ENCODE data around the gene HCRTR1. TPM values are rescaled to one million over a fixed set of nuclear protein-coding genes. Genes with fewer than 3 reads are reported as not detected.

HCRTR1 gene
- total RNA-seq, 2 donors from 2014 or later: not detected

DNA sequence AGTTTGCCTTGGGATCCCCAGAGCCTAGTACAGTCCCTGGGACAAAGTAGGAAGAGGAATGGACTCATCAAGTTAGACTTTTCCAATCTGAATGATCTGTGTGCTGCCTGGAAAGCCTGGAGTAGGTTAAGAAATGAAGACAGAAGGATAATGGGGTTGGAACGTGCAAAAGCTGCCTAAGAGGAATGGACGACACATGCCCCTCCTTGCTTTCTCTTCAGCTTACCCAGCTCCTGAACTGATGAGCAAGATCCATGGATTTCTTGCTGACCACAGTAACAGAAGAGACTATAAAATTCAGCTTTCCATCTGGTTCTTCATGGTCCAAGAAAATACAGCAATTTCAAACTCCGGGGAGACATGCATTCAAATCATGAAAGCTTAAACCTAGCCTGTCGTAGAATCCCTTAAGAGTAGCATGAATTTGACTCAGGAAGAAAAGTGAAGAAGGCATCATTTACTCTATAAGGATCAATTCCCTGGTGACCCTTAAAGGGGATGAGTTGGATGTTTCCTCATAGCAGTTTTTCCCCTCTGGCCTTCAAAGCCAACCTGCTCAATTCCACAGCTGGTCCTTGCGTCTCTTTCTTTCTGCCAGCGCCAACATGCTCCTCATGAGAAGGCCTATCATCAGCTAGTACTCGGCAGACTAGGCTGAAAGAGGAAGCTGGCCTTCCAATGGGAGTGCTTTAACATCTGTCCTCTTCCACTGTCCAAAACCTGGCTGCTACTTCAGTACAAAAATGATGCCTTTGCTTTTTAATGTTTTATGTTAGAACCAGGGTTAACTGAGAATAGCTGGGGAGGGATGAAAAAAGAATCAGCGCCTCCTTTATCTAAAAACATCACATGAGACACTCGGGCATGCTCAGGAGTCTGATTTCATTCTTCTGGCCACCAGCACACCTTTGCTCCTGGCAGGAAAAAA, 32.9 kb downstream of the HCRTR1 start:
- ATAC-seq: no peak
- Mint-ChIP-seq H3K9me3 (no peaks in the 10 kb centered on the region), H3K36me3 (no peaks in the 10 kb centered on the region), H3K27ac (peak overlapping the region in 1 of 2 donors; percentile 23)
- DNase-seq (ENCODE audit: low spot score in 2 of 2): no peak

DNA sequence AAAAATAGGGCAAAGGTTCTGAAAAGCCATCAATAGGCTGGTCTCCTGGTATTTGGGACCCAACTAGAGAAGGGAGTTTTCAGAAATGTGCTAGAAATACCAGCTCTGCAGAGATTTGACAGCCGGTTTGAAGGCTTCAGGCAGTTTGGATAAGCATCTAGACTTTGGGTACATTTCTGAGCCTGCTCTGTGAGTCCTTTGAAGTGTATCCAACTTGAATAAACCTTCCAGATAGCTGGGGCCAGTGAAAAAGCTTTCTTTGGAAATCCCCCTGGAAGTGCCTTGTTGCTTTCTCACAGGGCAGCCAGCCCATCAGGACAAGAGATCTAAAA, 33.6 kb downstream of the HCRTR1 start:
- ATAC-seq (no peak), DNase-seq (ENCODE audit: low spot score in 2 of 2) (no peak)
- Mint-ChIP-seq H3K9me3 (no peaks in the 10 kb centered on the region), H3K27ac (no peak overlapping the region), H3K36me3 (no peaks in the 10 kb centered on the region)

DNA sequence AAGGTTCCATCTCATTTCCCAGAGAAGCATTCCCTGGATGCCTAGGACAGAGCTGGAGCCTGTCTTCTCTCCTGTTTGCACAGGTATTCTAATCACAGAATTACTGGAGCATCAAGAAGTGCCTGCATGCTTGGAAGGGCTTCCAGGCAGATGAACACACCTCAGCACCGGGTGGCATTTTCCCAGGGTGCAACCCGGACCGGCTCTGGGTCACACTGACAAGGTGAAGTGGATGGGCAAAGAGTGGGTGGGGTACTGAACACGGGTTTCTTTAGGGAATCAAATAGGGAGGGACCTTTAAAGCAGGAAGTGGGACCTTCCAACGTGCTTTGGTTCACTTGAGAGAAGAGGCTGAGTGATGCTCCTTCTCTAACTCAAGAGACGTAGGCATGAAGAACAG, 34.3 kb downstream of the HCRTR1 start:
- ATAC-seq (no peak), DNase-seq (ENCODE audit: low spot score in 2 of 2) (no peak)
- Mint-ChIP-seq H3K9me3 (no peaks in the 10 kb centered on the region), H3K27ac (no peak overlapping the region), H3K36me3 (no peaks in the 10 kb centered on the region)

DNA sequence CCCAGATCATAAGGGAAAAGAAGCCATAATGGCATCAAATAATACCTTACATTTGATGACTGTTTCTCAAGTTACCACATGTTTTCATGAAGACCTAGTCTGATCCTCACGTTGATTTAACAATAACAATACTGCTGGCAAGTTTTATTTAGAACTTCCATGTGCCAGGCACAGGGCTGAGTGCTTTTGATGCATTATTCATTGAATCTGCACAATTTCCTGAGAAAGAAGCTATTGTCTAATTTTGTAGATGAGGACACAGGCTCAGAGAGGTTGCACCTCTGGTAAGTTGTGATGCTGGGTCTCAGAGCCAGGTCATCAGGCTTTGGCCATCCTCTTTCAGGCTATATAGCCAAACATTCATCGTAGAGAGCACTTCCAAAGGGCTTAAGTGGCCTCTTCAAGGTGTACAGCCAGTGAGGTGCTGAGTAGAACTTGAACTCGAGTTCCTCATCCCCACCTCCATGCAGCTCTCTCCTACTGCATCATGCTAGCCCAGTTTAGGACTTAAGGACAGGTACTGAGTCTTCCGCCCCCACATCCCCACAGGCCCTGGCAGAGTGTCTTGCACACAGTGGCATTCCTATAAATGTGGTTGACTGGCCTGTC, 35.5 kb downstream of the HCRTR1 start:
- H3K9me3 Mint-ChIP-seq: no peaks in the 10 kb centered on the region

DNA sequence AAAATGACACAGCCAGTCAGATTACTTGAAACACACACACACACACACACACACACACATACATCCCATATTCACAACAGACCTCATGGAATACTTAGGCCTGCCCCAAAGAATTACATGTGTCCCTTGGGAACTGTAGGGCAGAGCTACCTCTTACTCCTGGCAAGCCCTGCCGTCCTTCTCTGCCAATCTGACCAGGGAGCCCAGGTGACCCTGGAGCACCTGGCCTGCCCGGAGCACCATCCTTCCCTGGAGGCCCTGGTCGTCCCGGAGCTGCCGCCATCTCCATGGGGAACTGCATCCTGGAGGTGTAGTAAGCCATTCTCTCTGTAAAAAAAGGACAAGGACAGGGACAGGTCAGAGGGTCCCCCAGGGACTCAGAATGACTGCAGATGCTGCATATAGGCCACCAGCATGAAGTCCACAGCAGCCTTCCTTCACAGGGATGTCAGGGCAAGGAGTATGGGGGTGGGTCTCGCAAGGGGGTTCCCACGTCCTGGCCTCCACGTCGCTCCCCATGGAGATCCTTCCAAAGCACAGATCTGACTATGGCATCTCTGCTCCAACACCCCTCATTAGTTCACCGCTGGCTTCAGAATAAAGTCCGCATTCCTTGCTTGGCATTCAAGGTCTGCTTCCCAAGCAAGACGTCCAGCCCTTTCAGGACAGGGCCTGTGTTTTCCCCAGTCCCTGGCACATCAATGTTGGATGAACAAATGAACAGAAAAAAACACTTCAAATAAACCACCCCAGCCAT, 36.4 kb downstream of the HCRTR1 start:
- no peak for DNase-seq (ENCODE audit: low spot score in 2 of 2)
- ATAC-seq: no peak
- Mint-ChIP-seq H3K9me3 (no peaks in the 10 kb centered on the region), H3K36me3 (no peaks in the 10 kb centered on the region), H3K27ac (no peak overlapping the region)

More for the DNA sequence above, 35.5 kb downstream of the HCRTR1 start:
- DNase-seq (ENCODE audit: low spot score in 2 of 2): no peak
- Mint-ChIP-seq H3K36me3 (no peaks in the 10 kb centered on the region), H3K27ac (no peak overlapping the region)
- no peak for ATAC-seq

DNA sequence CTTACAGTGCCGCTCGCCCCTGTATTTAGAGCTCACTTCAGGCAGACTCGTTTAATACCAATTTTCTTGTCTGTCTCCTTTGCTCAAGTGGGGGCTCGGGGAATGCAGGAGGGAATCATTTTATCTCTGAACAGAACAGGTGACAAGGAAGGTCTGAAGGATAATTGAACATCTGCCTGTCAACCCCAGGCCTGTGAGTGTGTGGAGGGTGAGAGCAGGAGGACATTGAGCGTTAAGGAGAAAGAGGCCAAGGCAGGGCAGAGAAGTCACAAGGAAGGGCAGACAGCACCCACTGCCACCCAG, 36.9 kb downstream of the HCRTR1 start:
- H3K9me3 Mint-ChIP-seq: no peaks in the 10 kb centered on the region
- H3K27ac Mint-ChIP-seq: peak overlapping the region in 1 of 2 donors; percentile 89
- DNase-seq (ENCODE audit: low spot score in 2 of 2) (no peak), ATAC-seq (no peak)
- no peaks in the 10 kb centered on the region for H3K36me3 Mint-ChIP-seq

DNA sequence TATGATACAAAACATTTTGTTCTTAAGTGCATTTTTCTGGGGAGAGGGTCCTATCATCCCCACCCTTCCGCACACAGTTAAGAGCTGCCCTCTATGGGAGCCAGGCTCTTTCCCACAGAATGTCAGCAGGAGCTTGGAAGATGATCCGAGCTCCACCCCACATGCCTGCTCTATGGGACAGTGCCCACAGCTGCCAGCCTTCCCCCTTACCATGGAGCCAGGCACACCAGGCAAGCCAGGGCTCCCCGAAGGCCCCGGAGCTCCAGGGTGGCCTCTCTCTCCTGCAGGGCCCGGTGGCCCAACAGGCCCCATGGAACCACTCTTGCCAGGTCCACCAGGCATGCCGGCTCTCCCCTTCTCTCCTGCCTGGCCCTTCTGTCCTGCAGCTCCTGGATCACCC, 37.6 kb downstream of the HCRTR1 start:
- Mint-ChIP-seq H3K9me3 (no peaks in the 10 kb centered on the region), H3K27ac (no peak overlapping the region), H3K36me3 (no peaks in the 10 kb centered on the region)
- DNase-seq (ENCODE audit: low spot score in 2 of 2): no peak
- no peak for ATAC-seq

DNA sequence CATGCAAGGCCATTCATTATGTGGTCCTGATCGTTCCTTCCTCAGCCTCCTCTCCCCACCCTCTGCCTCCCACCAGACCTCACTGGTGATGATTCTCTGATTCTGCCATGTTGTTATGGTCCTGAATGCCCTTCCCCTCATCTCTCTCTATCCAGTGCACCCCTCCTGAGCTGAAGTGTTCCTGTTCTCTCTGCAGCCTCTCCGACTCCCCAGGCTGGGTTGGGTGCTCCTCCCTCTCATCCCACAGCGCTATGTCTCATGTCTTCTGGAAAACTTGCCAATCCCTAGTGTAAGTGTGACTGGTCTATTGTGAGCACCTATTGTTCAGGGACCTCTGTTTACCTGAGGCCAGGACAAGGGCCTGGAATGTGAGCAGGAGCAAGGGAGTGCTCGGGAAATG, 38.3 kb downstream of the HCRTR1 start:
- no peak for DNase-seq (ENCODE audit: low spot score in 2 of 2)
- no peak for ATAC-seq
- no peaks in the 10 kb centered on the region for H3K9me3 Mint-ChIP-seq
- H3K27ac Mint-ChIP-seq: peak overlapping the region in 1 of 2 donors; percentile 34
- H3K36me3 Mint-ChIP-seq: no peaks in the 10 kb centered on the region

DNA sequence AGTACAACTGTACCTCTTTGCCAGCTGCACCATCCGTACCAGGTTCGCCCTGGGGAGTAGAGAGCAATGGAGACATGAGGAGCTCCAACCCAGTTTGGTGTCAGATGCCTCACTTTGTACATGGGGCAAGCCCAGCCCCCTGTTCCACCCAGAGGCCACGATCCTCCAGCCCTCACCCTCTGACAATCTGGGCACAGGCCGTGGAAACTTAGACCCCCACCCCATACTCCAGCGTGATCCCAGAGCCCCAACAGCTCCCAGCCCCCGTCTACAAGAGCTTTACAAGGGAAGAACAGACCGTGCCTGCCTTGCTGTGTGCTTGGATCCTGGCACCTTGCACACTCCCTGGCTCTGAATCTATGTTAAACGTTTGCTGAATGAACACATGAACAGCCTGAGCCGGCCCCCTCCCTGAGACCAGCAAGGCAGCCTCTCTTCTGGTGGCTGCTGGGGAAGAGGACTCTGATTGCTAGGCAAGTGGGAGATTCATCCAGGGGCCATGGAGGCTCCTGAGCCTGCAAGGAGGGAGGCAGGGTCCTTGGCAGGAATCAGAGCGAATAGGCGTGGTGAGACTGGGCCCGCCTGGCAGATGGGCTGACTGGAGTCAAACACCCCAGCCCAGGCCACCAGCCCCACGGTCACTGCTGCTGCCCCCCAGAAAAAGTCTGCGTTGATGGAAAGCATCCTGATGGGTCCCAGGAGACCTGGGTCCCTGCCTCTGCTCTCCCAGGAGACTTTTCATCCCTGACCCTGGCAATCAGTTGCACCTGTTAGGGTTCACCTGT, 39.7 kb downstream of the HCRTR1 start:
- no peak overlapping the region for H3K27ac Mint-ChIP-seq
- ATAC-seq (no peak), DNase-seq (ENCODE audit: low spot score in 2 of 2) (no peak)
- no peaks in the 10 kb centered on the region for H3K36me3 Mint-ChIP-seq
- no peaks in the 10 kb centered on the region for H3K9me3 Mint-ChIP-seq

DNA sequence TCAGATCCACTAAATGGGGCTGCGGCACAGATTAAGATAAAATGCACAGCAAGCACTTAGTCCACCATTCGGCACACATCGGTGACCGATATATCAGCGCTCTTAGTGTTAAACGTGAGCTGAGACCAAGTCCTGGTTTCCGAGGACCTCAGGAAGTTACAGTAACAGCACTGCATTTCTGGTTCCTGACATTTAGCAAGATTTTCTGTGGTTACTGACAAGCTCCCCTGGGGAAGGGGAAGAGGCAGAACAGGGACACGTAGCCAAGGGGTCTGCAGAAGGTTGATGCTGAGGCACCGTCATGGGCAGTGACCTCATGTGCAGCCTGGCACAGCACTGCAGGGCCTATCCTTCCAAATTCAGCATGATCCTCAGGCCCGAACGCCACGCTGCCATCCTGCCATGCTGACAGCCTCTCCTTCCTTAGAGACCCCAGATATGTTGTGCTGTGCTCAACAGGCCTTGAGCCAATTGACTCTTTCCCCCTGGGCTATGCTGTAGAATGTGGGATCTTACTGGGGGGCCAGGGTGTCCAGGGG, 40.6 kb downstream of the HCRTR1 start:
- no peak overlapping the region for H3K27ac Mint-ChIP-seq
- no peaks in the 10 kb centered on the region for H3K9me3 Mint-ChIP-seq
- ATAC-seq: no peak
- no peaks in the 10 kb centered on the region for H3K36me3 Mint-ChIP-seq
- no peak for DNase-seq (ENCODE audit: low spot score in 2 of 2)

DNA sequence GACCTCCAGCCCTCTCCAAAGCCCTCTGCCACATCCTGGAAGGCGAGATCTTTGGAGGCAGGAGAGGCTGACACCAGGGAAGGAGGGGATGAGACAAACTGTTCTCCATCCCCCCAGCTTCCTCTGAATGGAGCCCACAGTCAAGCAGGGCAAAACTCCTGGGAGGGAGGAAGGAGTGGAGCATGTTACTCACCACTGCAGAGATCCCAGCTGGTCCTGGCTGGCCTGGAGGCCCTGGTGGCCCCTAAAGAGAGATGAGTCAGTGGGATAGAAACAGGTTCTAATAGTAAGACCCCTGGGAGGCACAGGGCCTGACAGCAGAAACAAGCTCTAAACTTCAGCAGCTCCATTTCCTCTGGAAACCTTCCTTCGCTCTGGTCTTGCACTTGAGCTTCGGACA, 41.2 kb downstream of the HCRTR1 start:
- DNase-seq (ENCODE audit: low spot score in 2 of 2) (no peak), ATAC-seq (no peak)
- Mint-ChIP-seq H3K36me3 (no peaks in the 10 kb centered on the region), H3K27ac (no peak overlapping the region), H3K9me3 (no peaks in the 10 kb centered on the region)

DNA sequence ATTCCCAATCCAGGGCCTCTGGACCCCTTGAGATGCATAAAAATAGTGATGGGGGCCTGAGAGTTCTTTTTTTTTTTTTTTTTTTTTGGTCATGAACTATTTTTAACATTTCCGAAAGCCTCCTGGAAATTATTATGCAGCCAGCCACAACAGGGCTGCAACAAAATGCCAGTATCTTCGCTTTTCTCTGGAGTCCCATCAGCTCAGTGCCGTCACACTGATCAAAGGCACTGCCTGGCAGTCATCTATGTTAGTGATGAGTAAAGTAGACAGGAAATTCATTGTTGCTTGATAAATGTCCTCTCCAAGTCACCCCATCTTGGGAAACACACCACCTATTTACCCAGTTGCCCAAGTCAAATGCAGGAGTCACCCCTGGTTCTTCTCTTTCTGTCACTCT, 42.4 kb downstream of the HCRTR1 start:
- Mint-ChIP-seq H3K36me3 (no peaks in the 10 kb centered on the region), H3K27ac (no peak overlapping the region), H3K9me3 (no peaks in the 10 kb centered on the region)
- DNase-seq (ENCODE audit: low spot score in 2 of 2) (no peak), ATAC-seq (no peak)

DNA sequence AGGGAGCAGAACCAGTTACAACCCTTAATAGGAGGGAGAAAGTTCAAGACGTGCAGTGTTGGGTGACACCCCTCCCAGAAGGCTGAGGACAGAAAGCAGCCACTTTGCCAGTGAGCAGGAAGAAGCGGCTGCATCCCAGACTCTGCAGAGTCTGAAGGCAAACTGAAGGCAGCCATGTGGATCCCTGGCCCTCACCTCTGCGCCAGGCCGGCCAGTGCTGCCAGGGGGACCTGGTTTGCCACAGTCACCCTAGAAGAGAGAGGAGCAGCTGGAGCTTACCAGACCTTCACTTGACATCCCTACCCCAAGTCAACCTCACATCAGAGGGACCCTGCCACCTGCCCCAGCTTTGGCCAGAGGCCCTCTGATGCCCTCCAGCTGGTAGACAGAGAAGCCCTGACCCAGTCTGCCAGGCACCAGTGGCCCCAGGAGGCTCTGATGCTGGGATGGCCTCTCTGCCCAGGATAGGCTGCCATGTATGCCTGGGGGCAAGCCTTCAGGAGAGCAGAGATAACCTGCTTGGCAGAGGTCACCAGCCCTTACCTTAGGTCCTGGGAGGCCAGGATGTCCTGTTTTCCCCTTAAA, 43.5 kb downstream of the HCRTR1 start:
- H3K9me3 Mint-ChIP-seq: no peaks in the 10 kb centered on the region
- H3K27ac Mint-ChIP-seq: no peak overlapping the region
- no peak for DNase-seq (ENCODE audit: low spot score in 2 of 2)
- ATAC-seq: no peak
- H3K36me3 Mint-ChIP-seq: no peaks in the 10 kb centered on the region

DNA sequence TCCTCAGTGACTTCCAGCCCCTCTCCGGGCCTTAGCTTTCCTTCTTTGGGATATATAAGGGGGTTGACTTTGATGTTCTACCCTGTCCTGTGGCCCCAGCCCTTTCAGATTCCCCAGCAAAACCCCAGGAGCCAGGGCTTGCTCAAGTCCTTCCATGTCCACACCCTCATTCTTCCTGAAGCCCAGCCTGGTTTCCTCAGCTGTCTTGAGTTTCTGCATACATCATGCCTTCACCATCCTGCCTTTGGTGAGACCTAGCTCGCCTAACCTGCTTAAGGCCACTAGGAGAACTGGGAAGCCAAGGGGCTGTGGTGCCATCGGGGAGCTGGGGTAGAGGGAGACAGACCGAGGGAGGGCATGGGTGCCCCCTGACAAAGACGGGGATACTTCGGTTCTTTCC, 44.4 kb downstream of the HCRTR1 start:
- Mint-ChIP-seq H3K9me3 (no peaks in the 10 kb centered on the region), H3K27ac (peak overlapping the region in 1 of 2 donors; percentile 53), H3K36me3 (no peaks in the 10 kb centered on the region)
- ATAC-seq (no peak), DNase-seq (ENCODE audit: low spot score in 2 of 2) (no peak)

DNA sequence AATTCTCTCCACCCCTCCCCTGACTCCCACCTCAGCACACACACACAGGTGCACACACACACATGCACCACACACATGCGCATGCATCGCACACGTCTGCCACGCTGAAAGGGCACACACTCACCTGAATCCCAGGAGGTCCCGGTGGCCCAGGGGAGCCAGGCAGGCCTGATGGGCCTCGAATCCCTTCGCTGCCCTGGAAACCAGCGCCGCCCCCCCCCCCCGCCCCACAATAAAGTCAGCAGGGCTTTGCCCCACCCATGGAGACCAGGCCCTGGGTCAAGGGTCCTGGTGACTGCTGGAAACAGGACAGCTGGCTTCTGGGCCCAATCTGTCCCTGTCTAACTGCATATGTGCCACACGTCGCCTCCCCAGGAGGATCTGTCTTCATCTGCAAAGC, 45.0 kb downstream of the HCRTR1 start:
- Mint-ChIP-seq H3K36me3 (no peaks in the 10 kb centered on the region), H3K9me3 (no peaks in the 10 kb centered on the region), H3K27ac (no peak overlapping the region)
- no peak for DNase-seq (ENCODE audit: low spot score in 2 of 2)
- no peak for ATAC-seq

DNA sequence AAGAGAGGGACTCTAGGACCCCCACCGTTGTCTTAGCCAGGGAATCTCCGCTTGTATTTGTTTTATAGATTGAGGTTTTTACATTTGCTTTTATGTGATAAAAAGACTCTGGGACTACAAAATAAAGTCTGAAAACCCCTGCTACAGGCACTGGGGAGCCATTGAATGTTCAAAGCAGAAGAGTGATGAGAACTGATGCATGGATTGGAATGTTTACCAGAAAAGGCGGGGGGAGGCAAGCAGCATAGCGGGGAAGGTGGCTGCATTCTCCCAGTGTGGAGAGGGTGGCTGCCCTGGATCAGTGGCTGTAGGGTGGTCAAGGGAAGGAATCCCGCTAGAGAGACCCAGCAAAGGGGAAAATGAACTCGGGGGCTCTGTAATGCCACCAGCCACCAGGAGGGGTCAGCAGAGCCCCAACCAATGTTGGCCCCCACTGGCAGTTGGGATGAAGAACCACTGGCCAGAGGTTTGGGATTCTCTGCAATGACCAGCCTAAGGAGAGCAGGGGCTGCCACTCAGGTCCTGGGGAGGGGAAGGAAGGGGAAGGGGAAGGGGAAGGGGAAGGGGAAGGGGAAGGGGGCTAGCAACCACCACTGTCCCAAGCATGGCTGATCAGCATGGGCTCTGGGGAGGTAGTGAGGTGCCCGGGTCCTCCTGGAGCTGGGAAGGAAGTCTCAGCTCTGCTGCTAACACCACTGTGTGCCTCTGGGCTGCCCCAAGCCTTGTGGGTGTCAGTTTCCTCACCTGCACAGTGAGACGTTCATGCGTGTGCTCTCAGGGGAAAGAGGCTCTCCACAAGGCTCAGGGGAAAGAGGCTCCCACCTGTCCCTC, 46.3 kb downstream of the HCRTR1 start:
- H3K9me3 Mint-ChIP-seq: no peaks in the 10 kb centered on the region

More for the DNA sequence above, 46.3 kb downstream of the HCRTR1 start:
- Mint-ChIP-seq H3K36me3 (no peaks in the 10 kb centered on the region), H3K27ac (no peak overlapping the region)
- DNase-seq (ENCODE audit: low spot score in 2 of 2) (peak in 1 of 2 donors; percentile 76), ATAC-seq (peak; percentile 40 to 48)
